CD14-positive monocyte (primary cell): ENCODE measurements around the gene MAP4K3. TPM values are rescaled to one million over a fixed set of nuclear protein-coding genes. Genes with fewer than 3 reads are reported as not detected.

Experiments used
- DNase-seq, 3 donors: peaks; one replicate each; pipeline ENCODE4 v3.0.0-alpha.2; 2011 to 2022
- H2AFZ ChIP-seq: 2 replicates; pipeline ENCODE4 v1.6.0; 2012; ENCODE audit warnings: mild to moderate bottlenecking, low read depth, low read length, inconsistent platforms; ENCODE audit not compliant: insufficient read depth, poor library complexity, severe bottlenecking
- H3K27ac ChIP-seq, 2 donors: 1 replicate in 1 of 2; 2 replicates in 1 of 2; pipeline ENCODE4 v1.5.1; 2012 to 2013; ENCODE audit warnings: low read length in 2 of 2, control low read depth in 1 of 2, inconsistent platforms in 1 of 2, low read depth in 1 of 2, mild to moderate bottlenecking in 1 of 2
- H3K27me3 ChIP-seq, 2 donors: one replicate each; pipeline versions ENCODE4 v1.6.0 to v1.6.1; 2011 to 2013; ENCODE audit warnings: low read length in 2 of 2; ENCODE audit not compliant: control insufficient read depth in 2 of 2, insufficient read depth in 2 of 2
- H3K36me3 ChIP-seq, 2 donors: replicated peaks in 1 of 2; 1 replicate in 1 of 2; 2 replicates in 1 of 2; pipeline versions ENCODE4 v1.5.1 to v1.6.1; 2012 to 2013; ENCODE audit warnings: low read length in 2 of 2, control low read depth in 1 of 2, inconsistent platforms in 1 of 2, mild to moderate bottlenecking in 1 of 2; ENCODE audit not compliant: insufficient read depth in 2 of 2, control insufficient read depth in 1 of 2
- H3K4me1 ChIP-seq, 2 donors: 1 replicate in 1 of 2; 2 replicates in 1 of 2; pipeline versions ENCODE4 v1.5.1 to v1.6.1; 2012 to 2013; ENCODE audit warnings: low read length in 2 of 2, control low read depth in 1 of 2, inconsistent platforms in 1 of 2, mild to moderate bottlenecking in 1 of 2, moderate library complexity in 1 of 2; ENCODE audit not compliant: insufficient read depth in 2 of 2, control insufficient read depth in 1 of 2
- H3K4me2 ChIP-seq: replicated peaks from 2 replicates; pipeline ENCODE3; 2012; ENCODE audit warnings: low read length, moderate library complexity, mild to moderate bottlenecking; ENCODE audit not compliant: poor library complexity, severe bottlenecking; ENCODE audit errors: extremely low read depth
- H3K4me3 ChIP-seq, 3 experiments: fragments of 200-600 bp in 1 of 3; sonication (generic) in 1 of 3; replicated peaks in 1 of 3; 1 replicate in 2 of 3; 2 replicates in 1 of 3; pipeline ENCODE4 v1.5.1; 2011 to 2013; ENCODE audit warnings: low read length in 3 of 3, mild to moderate bottlenecking in 3 of 3, control low read depth in 2 of 3, low read depth in 2 of 3, inconsistent platforms in 1 of 3, moderate library complexity in 1 of 3
- H3K79me2 ChIP-seq: 2 replicates; pipeline ENCODE4 v1.6.0; 2012; ENCODE audit warnings: mild to moderate bottlenecking, control low read depth, inconsistent platforms, low read length, moderate library complexity; ENCODE audit not compliant: insufficient read depth
- H3K9ac ChIP-seq: 2 replicates; pipeline ENCODE4 v1.6.0; 2017; ENCODE audit warnings: low read length, mild to moderate bottlenecking; ENCODE audit not compliant: insufficient read depth, poor library complexity, severe bottlenecking
- H3K9me3 ChIP-seq, 2 donors: replicated peaks in 1 of 2; 1 replicate in 1 of 2; 2 replicates in 1 of 2; pipeline versions ENCODE4 v1.5.1 to v1.6.1; 2012 to 2013; ENCODE audit warnings: low read length in 2 of 2, control low read depth in 1 of 2; ENCODE audit not compliant: control insufficient read depth in 1 of 2, insufficient read depth in 1 of 2
- H4K20me1 ChIP-seq: 2 replicates; pipeline ENCODE4 v1.6.0; 2012; ENCODE audit warnings: mild to moderate bottlenecking, low read length, control low read depth, moderate library complexity; ENCODE audit not compliant: insufficient read depth
- H3K27ac Mint-ChIP-seq, 7 donors: one replicate each; pipeline ENCODE4 v1.8.0; 2020; ENCODE audit warnings: mild to moderate bottlenecking in 7 of 7, mixed read lengths in 7 of 7, moderate library complexity in 6 of 7, inconsistent platforms in 2 of 7
- H3K27me3 Mint-ChIP-seq, 3 donors: one replicate each; pipeline ENCODE4 v1.8.0; 2021 to 2022; ENCODE audit warnings: low read depth in 3 of 3, mild to moderate bottlenecking in 3 of 3, mixed read lengths in 3 of 3, moderate library complexity in 3 of 3, inconsistent platforms in 1 of 3
- H3K36me3 Mint-ChIP-seq, 2 donors: one replicate each; pipeline ENCODE4 v1.8.0; 2020; ENCODE audit warnings: mixed read lengths in 2 of 2, inconsistent platforms in 1 of 2, mild to moderate bottlenecking in 1 of 2
- H3K4me1 Mint-ChIP-seq: one replicate; pipeline ENCODE4 v1.8.0; 2020; ENCODE audit warnings: mild to moderate bottlenecking, mixed read lengths
- H3K4me3 Mint-ChIP-seq, 2 donors: one replicate each; pipeline ENCODE4 v1.8.0; 2020; ENCODE audit warnings: mild to moderate bottlenecking in 2 of 2, mixed read lengths in 2 of 2, moderate library complexity in 1 of 2
- H3K9me3 Mint-ChIP-seq, 7 donors: one replicate each; pipeline ENCODE4 v1.8.0; 2020 to 2022; ENCODE audit warnings: mixed read lengths in 7 of 7, mild to moderate bottlenecking in 6 of 7, moderate library complexity in 6 of 7, inconsistent platforms in 2 of 7
- CTCF ChIP-seq: fragments of 200-600 bp; IDR thresholded peaks from one replicate; pipeline ENCODE4 v1.8.0; 2022; ENCODE audit warnings: antibody characterized with exemption, mild to moderate bottlenecking
- WGBS: methylation state at CpG from one replicate; pipeline ENCODE4 v1.1.5; 2013; ENCODE audit warnings: missing lambda C conversion rate; ENCODE audit not compliant: insufficient coverage; 5-methylcytosine and 5-hydroxymethylcytosine counted together
- intact Hi-C, 2 donors: fragments of 100-400 bp; cut with micrococcal nuclease; formaldehyde crosslinking; loops; one replicate each; pipeline versions ENCODE4 v1.15.0 to v1.15.1; 2023
- polyA plus RNA-seq, 3 donors: library from polyadenylated mRNA; depleted of rRNA in 1 of 3; unstranded in 2 of 3; stranded (reverse) in 1 of 3; fragments of 300-500 nt in 2 of 3; fragments of >200 nt in 1 of 3; fragmentation: Illumina TruSeq in 2 of 3; gene quantifications; 1 replicate in 2 of 3; 2 replicates in 1 of 3; pipeline ENCODE4 v1.2.3, GENCODE V29; 2012 to 2021

The MAP4K3 gene
- polyA plus RNA-seq, 3 donors, result 1.0 to 8.0 (median 4.0) TPM

- no peak overlapping the region for H3K27ac Mint-ChIP-seq
- Histone ChIP-seq H3K27ac (no peak overlapping the region), H3K4me1 (no peaks in the 10 kb centered on the region), H3K36me3 (no peaks in the 10 kb centered on the region), H3K9ac (no peak overlapping the region), H2AFZ (no peak overlapping the region), H3K4me2 (no peak overlapping the region), H3K9me3 (no peaks in the 10 kb centered on the region), H3K79me2 (no peaks in the 10 kb centered on the region), H4K20me1 (no peaks in the 10 kb centered on the region), H3K27me3 (no peaks in the 10 kb centered on the region), H3K4me3 (no peak overlapping the region)
- peaks cover 2 to 4% of the 10 kb centered on the region in 2 donors for H3K36me3 Mint-ChIP-seq
- H3K9me3 Mint-ChIP-seq, result peaks cover 0 to 10% (median 4%) of the 10 kb centered on the region in 7 donors
- no peak overlapping the region for H3K4me3 Mint-ChIP-seq
- 50% methylated on average over 1 of the region's 5 CpGs for WGBS
- intact Hi-C loops, result no loop called here
- no peak for TF ChIP-seq CTCF
- peaks cover 2% of the 10 kb centered on the region for H3K4me1 Mint-ChIP-seq
- DNase-seq, result no peak
- H3K27me3 Mint-ChIP-seq, result no peaks in the 10 kb centered on the region
Measured at GRCh38 chr2:39452396-39452795, 15.3 kb upstream of the MAP4K3 start.

- Histone ChIP-seq H3K9ac (no peak overlapping the region), H3K27me3 (no peaks in the 10 kb centered on the region), H4K20me1 (no peaks in the 10 kb centered on the region), H2AFZ (no peak overlapping the region), H3K79me2 (no peaks in the 10 kb centered on the region), H3K4me1 (no peaks in the 10 kb centered on the region), H3K4me3 (no peak overlapping the region), H3K4me2 (no peak overlapping the region), H3K27ac (no peak overlapping the region), H3K36me3 (no peaks in the 10 kb centered on the region), H3K9me3 (no peaks in the 10 kb centered on the region)
- Mint-ChIP-seq H3K36me3 (peaks cover 2 to 4% of the 10 kb centered on the region in 2 donors), H3K9me3 (peaks cover 0 to 10% (median 4%) of the 10 kb centered on the region in 7 donors), H3K27me3 (no peaks in the 10 kb centered on the region), H3K27ac (no peak overlapping the region), H3K4me1 (peaks cover 2% of the 10 kb centered on the region), H3K4me3 (no peak overlapping the region)
- no peak for TF ChIP-seq CTCF
- intact Hi-C loops, result no loop called here
- no peak for DNase-seq
Measured at GRCh38 chr2:39451954-39452353, 14.9 kb upstream of the MAP4K3 start.
